NK-92 treated with Interleukin-12 subunit alpha and Interleukin-12 subunit beta, amount 100 ng/mL, for 24 hours (cell line): ENCODE results near the gene MSX1.
"Not testable (repeated sequence)": the region's sequence is repeated elsewhere in the genome, so short reads cannot be mapped to it uniquely, and the experiment has no call there.

ENCODE experiments used
- DNase-seq: peaks from one replicate; lab custom pipeline; 2025; lab: John Stamatoyannopoulos, UW

MSX1 gene

DNA sequence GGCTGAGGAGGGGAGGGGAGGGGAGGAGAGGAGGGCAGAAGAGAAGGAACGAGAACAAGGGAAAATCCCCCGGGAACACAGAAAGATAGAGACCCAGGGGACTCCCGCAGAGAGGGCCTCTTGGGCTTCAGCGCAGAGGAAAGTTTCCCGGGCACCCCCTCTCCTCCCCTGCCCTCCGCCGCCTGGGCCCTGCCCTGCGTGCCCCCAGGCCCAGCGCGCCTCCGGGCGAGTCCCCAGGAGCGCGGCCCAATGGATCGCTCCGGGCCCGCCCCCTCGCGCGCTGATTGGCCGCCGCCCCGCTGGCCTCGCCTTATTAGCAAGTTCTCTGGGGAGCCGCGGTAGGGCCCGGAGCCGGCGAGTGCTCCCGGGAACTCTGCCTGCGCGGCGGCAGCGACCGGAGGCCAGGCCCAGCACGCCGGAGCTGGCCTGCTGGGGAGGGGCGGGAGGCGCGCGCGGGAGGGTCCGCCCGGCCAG is at the start of gene MSX1:
MSX1 (plus strand) TSS at position 341 of the 474 bp plus-strand sequence. CDS start 235 bp downstream, outside the sequence.
- DNase-seq = no peak

GRCh38 chr4:4810092-4810774 is 49.2 kb upstream of the MSX1 start:
- DNase-seq = no peak

DNA sequence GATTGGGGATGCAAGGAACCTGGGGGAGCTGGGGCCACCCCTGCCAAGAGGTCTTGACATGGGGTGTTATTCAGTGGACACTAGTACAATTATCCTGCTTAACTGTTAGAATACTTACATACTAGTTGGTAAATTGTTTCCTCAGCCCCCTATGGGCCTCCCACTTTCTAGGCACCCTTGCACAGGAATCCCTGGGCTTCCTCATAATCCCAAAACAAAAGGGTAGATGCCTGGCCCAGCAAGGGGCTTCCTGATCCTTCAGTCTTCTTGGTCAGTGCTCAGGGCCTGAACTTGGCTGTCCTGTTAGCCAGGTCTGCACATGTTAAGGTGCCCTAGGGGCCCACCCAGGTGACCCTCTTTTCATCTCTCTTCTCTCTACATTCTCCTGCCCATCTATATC is 48.7 kb upstream of the MSX1 start:
- DNase-seq = no peak

- DNase-seq = no peak
Observed at GRCh38 chr4:4812145-4812794, 47.2 kb upstream of the MSX1 start.

DNA sequence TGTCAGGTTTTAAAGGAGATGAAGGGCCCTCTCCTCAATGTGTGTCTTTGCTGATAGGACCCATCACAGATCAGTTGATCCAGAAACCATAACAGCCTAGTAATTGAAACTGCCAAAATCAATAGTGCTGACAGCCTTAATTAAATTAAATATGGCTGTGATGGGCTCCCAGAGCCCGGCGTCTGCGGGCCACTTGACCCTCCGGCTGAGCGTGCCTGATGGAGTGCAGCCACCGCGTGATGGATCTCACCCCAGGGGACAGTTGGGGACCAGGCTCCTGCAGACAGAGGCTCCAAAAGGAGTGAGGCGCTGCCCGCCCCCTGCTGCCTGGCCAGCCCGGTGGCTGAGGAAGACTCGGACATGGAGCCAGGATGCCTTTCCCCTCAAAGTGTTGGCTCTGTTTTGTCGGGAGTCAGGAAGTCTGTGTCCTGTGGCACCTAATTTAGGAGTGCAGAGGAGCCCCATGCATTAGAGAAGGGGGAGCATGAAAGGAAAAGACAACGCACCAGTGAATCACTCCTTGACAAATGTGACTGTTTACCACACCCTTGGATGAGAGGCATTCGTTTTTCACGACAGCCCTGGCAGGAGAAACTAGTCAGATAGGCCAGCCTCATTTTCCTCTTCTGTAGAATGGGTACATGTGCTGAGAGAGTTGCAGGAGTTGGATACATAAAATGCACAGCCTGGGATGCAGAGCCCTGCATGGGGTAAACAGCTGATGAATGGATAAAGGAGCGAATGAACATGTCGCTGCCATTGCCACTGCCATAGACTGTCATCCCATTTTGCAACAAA is 40.9 kb upstream of the MSX1 start:
- DNase-seq = no peak

DNA sequence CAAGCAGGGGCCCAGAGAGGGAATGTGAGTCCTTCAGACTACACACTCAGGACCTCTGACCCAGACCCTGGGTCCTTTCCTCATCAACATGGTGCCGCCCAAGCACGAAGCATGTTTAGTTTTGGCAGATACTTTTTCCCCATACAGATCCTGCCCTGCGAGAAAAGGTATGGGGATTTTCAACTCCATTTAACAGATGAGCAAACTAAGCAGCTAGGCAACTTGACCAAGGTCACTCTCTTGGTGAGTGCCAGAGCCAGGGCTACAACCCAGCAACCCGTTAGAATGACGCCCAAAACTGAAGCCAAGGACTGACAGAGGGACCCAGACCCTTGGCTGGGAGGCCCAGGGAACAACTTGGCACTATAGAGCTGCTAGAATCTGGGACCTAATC is 40.3 kb upstream of the MSX1 start:
- no peak for DNase-seq

GRCh38 chr4:4820261-4820660 is 39.2 kb upstream of the MSX1 start:
- DNase-seq = no peak

DNA sequence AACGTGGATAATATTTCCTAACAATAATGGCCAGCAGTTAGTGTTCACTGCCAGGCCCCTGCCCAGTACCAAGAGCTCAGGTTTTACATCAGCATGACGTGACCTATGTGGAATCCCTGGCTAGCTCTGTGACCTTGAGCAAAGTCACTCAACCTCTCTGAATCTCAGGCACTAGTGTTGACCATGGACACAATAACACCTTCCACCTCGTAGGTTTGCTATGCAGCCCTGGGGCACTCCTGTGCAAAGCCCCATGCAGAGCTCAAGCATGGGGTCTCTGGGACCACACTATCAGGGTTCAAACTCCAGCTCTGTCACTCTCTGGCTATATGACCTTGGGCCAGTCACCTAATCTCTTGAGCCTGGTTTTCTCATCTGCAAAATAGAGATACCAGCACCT is 38.7 kb upstream of the MSX1 start:
- DNase-seq = no peak

- no peak for DNase-seq
Observed at GRCh38 chr4:4821577-4821976, 37.9 kb upstream of the MSX1 start.

DNA sequence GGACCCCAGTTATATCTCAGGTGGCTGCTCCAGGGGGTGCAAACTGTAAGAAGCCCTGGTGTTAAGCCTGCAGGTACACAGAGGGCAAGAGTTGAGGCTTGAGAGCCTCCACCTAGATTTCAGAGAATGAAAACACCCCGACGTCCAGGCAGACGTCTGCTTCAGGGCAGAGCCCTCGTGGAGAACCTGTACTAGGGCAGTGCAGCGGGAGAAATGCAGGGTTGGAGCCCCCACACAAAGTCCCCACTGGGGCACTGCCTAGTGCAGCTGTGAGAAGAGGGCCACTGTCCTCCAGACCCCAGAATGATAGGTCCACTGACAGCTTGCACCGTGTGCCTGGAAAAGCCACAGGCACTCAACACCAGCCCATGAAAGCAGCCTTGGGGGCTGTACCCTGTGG is 37.2 kb upstream of the MSX1 start:
- DNase-seq = not testable (repeated sequence)

GRCh38 chr4:4823621-4824162 is 35.8 kb upstream of the MSX1 start:
- DNase-seq = no peak

DNA sequence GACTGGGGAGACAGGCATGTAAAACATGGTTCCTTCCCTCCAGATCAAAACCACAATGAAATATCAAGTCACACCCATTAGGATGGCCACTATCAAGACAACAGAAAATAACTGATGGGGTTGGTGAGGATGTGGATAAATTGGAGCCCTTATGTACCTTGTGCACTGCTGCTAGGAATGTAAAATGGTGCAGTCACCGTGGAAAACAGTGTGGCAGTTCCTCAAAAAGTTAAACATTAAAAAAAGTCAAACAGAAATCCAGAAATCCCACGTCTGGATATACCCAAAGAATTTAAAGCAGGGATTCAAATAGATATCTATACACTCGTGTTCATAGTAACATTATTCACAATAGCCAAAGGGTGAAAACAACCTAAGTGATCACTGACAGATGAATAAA is 35.2 kb upstream of the MSX1 start:
- no peak for DNase-seq

GRCh38 chr4:4825431-4825830 is 34.0 kb upstream of the MSX1 start:
- DNase-seq = no peak

DNA sequence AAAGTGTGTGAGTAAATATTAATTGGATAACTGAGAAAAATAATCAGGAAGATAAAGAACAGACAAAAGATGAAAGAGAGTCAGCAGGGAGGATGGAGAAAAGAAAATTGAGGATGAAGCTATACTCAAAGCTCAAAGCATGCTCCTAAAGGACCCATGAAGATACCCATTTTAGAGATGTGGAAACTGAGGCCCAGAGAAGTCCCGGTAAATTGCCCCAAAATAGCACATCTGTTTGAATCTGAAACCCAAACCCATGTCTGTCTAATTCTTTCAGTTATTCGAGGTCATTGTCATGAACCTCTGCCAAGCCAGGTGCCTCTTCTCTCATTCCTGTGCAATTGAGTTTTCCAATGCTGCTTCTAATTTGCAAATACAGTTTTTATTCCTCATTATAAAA is 29.6 kb upstream of the MSX1 start:
- DNase-seq = no peak

DNA sequence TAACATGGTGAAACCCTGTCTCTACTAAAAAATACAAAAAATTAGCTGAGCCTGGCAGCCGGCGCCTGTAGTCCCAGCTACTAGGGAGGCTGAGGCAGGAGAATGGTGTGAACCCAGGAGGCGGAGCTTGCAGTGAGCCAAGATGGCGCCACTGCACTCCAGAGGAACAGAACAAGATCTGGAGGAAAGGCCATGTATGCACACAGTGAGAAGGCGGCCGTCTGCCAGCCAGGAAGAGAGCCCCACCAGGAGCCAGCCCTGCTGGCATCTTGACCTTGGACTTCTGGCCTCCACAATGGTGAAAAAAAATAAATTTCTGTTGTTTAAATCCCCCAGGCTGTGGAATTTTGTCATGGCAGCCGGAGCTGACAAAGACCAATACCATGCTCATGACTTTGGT is 28.2 kb upstream of the MSX1 start:
- DNase-seq = no peak

DNA sequence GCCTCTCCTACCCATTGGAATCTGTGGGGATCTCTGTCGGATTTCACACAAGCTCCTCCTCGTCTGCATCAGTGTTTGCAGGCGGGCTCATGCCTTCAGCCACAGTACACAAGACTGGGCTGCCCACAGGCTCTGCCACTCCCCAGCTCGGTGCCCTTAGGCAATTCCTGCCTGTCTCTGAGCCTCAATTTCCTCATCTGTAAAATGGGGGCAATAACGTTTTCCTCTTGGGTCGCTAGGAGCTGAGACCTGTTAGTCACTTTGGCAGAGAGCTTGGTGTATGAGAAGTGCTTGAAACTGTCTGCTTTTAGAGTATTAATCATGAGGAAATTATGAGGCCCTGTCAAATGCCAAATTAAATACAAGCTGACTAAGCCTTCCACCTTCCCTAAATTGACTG is 27.6 kb upstream of the MSX1 start:
- no peak for DNase-seq

GRCh38 chr4:4836044-4836443 is 23.4 kb upstream of the MSX1 start:
- DNase-seq = no peak

GRCh38 chr4:4837316-4837715 is 22.1 kb upstream of the MSX1 start:
- DNase-seq = no peak

GRCh38 chr4:4838051-4838935 is 21.2 kb upstream of the MSX1 start:
- DNase-seq = no peak

DNA sequence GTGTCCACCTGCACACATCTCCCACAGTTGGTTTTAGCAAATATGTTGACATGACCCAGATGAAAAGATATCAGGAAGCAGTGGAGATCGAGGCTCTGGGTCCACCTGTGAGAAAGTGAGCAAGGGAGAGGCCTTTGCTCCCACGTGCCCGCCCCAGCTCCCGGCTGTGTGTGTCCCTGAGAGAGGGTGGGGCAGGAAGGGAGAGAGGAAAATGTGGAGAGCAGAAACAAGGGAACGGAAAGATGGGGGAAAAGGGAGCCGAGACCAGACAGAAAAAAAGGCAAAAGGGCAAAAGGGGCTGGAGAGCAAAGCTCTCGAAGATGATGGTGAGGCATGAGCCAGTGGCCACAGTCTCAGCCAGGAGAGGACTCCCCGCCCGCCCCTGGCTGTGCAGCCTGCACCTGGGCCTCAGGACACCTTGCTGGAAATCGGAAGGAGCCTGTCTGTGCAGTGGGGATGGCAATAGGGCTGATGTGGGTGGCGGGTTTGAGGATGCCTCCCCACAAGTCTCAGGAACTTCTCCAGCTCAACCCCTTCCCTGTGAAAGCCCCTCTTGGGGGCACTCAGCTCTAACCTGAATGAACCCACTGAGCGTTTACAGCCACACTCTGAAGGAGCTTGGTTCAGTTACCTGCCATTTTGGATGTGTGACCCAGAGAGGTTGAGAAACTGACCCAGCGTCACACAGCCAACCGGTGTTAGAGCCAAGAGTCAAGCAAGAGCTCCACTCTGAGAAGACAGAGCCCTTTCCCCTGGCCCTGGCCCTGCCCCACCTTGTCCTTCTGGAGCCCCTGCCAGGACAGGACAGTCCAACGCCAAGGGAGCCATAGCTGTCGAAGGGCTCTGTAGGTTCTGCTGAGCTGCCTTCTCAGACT is 20.3 kb upstream of the MSX1 start:
- DNase-seq = no peak

DNA sequence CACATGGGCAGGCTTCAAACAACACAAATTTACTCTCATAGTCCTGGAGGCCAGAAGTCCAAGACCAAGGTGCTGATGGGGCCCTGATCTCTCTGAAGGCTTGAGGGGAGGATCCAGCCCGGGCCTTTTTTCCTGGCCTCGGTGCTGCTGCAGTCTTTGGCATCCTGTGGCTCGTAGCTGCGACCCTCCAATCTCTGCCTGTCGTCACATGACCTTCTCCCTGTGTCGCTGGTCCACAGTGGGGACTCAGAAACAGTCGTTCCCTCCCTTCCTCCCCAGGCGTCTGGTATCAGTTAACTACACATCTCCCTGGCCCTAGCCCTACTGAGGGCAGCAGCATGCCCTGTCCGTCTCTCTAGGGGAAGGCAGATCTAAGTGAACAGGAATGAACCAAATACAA is 19.1 kb upstream of the MSX1 start:
- DNase-seq = no peak
